ENCODE data around the gene TFIP11.

The TFIP11 gene

GRCh38 chr22:26450453-26451185 lies 61.7 kb downstream of the TFIP11 start:
- in situ Hi-C loops (cut with MboI; ENCODE audit: low sequenced_read_pairs): loop anchor here (10.0 kb wide), 1 partner anchor 56 kb away; no protein-coding TSS in a partner anchor

GRCh38 chr22:26448941-26449340 lies 63.3 kb downstream of the TFIP11 start:
- in situ Hi-C loops (cut with MboI; ENCODE audit: low sequenced_read_pairs): no loop called here

GRCh38 chr22:26448334-26448733 lies 63.9 kb downstream of the TFIP11 start:
- in situ Hi-C loops (cut with MboI; ENCODE audit: low sequenced_read_pairs): no loop called here

GRCh38 chr22:26447584-26448329 lies 64.5 kb downstream of the TFIP11 start:
- in situ Hi-C loops (cut with MboI; ENCODE audit: low sequenced_read_pairs): no loop called here

- in situ Hi-C loops (cut with MboI; ENCODE audit: low sequenced_read_pairs): no loop called here
Measured at GRCh38 chr22:26446808-26447515, 65.3 kb downstream of the TFIP11 start.

GRCh38 chr22:26445577-26446275 lies 66.5 kb downstream of the TFIP11 start:
- in situ Hi-C loops (cut with MboI; ENCODE audit: low sequenced_read_pairs): no loop called here

GRCh38 chr22:26444777-26445176 lies 67.5 kb downstream of the TFIP11 start:
- in situ Hi-C loops (cut with MboI; ENCODE audit: low sequenced_read_pairs): no loop called here

GRCh38 chr22:26443901-26444690 lies 68.2 kb downstream of the TFIP11 start:
- in situ Hi-C loops (cut with MboI; ENCODE audit: low sequenced_read_pairs): no loop called here

GRCh38 chr22:26442086-26442756 lies 70.1 kb downstream of the TFIP11 start:
- in situ Hi-C loops (cut with MboI; ENCODE audit: low sequenced_read_pairs): no loop called here

Measured in HL-60/S4 treated with phorbol 12-myristate 13-acetate at 8.2 ng/mL for 4 days and 3 days (cell line).